HCT116 (cell line): ENCODE data around the gene MYO3B. TPM values are rescaled to one million over a fixed set of nuclear protein-coding genes. Genes with fewer than 3 reads are reported as not detected.

Experiments
- ATAC-seq: fragments of 200-7000 bp; cut with Tn5 transposase; 2 replicates; pipeline ENCODE4 v1.9.1; 2020; ENCODE audit warnings: mild to moderate bottlenecking, moderate library complexity
- BruUV-seq: library from RNA; stranded (reverse); fragments of 400-500 nt; replicated peaks from 2 replicates; lab custom pipeline; 2021; lab: Mats Ljungman, UMichigan
- CTCF ChIA-PET: fragments of 300-600 bp; sonication (Branson Sonifier 250); formaldehyde crosslinking; loops from one replicate; lab custom pipeline; 2021; ENCODE audit warnings: antibody characterized with exemption; lab: Charles Lee
- POLR2A ChIA-PET: fragments of 300-600, 350-600 bp; sonication (Branson Sonifier 250); formaldehyde crosslinking; loops from one replicate; lab custom pipeline; 2021; ENCODE audit warnings: antibody characterized with exemption; lab: Charles Lee
- RAD21 ChIA-PET, 2 experiments: fragments of 300-600 bp; sonication (Branson Sonifier 250); formaldehyde crosslinking; loops; one replicate each; lab custom pipeline; 2023; ENCODE audit warnings: low total read pairs in 2 of 2; ENCODE audit not compliant: uncharacterized antibody in 2 of 2, unreplicated experiment in 2 of 2, low non-redundant PET in 1 of 2; lab: Charles Lee
- DNase-seq: peaks from one replicate; pipeline ENCODE4 v3.0.0-alpha.2; 2010; ENCODE audit warnings: low read depth, low spot score
- H2AFZ ChIP-seq: fragments of 200-600 bp; shearing (Covaris generic), sonication (generic); 2 replicates; pipeline ENCODE4 v1.6.1; 2017; ENCODE audit warnings: low read depth, mixed run types, mixed read lengths, antibody characterized with exemption, low read length; ENCODE audit not compliant: poor library complexity, severe bottlenecking
- H3K27ac ChIP-seq: 2 replicates; pipeline ENCODE4 v1.5.1; 2012; ENCODE audit warnings: low read depth, low read length
- H3K27me3 ChIP-seq: fragments of 200-600 bp; sonication (generic); 2 replicates; pipeline ENCODE4 v1.6.1; 2016; ENCODE audit warnings: mixed run types, low read length, mixed read lengths; ENCODE audit not compliant: insufficient read depth
- H3K36me3 ChIP-seq, 2 experiments: fragments of 200-500 bp in 1 of 2; fragments of 200-600 bp in 1 of 2; sonication (Bioruptor generic) in 1 of 2; sonication (generic) in 1 of 2; 2 replicates each; pipeline versions ENCODE4 v1.5.1 to v1.6.1; 2014 to 2016; ENCODE audit warnings: low read length in 2 of 2, inconsistent platforms in 1 of 2, mixed read lengths in 1 of 2, mixed run types in 1 of 2; ENCODE audit not compliant: insufficient read depth in 2 of 2, control insufficient read depth in 1 of 2
- H3K4me1 ChIP-seq, 2 experiments: fragments of 200-600 bp in 1 of 2; sonication (generic) in 1 of 2; 2 replicates each; pipeline versions ENCODE4 v1.5.1 to v1.6.1; 2012 to 2017; ENCODE audit warnings: low read length in 2 of 2, inconsistent platforms in 1 of 2, mild to moderate bottlenecking in 1 of 2, mixed read lengths in 1 of 2, mixed run types in 1 of 2, moderate library complexity in 1 of 2; ENCODE audit not compliant: insufficient read depth in 2 of 2, control insufficient read depth in 1 of 2
- H3K4me2 ChIP-seq: fragments of 200-600 bp; sonication (generic); 2 replicates; pipeline ENCODE4 v1.6.1; 2017; ENCODE audit warnings: mixed run types, low read length, mixed read lengths
- H3K4me3 ChIP-seq, 2 experiments: fragments of 200-600 bp in 1 of 2; sonication (generic) in 1 of 2; replicated peaks in 1 of 2; 2 replicates each; pipeline ENCODE4 v1.5.1; 2011 to 2016; ENCODE audit warnings: low read length in 2 of 2, control low read depth in 1 of 2, low read depth in 1 of 2, mild to moderate bottlenecking in 1 of 2, mixed read lengths in 1 of 2, mixed run types in 1 of 2
- H3K79me2 ChIP-seq: fragments of 200-600 bp; sonication (generic); 2 replicates; pipeline ENCODE4 v1.6.1; 2017; ENCODE audit warnings: mild to moderate bottlenecking, mixed run types, low read length, moderate library complexity, mixed read lengths; ENCODE audit not compliant: insufficient read depth
- H3K9ac ChIP-seq: fragments of 200-600 bp; sonication (generic); 2 replicates; pipeline ENCODE4 v1.6.1; 2016; ENCODE audit warnings: low read length, mixed read lengths
- H3K9me2 ChIP-seq: fragments of 200-600 bp; sonication (generic), shearing (Covaris generic); 2 replicates; pipeline ENCODE4 v1.6.1; 2017; ENCODE audit warnings: mixed run types, mild to moderate bottlenecking, moderate library complexity; ENCODE audit not compliant: insufficient read depth
- H3K9me3 ChIP-seq, 2 experiments: fragments of 200-500 bp in 1 of 2; fragments of 200-600 bp in 1 of 2; sonication (Bioruptor generic) in 1 of 2; sonication (generic) in 1 of 2; 2 replicates each; pipeline ENCODE4 v1.6.1; 2014 to 2017; ENCODE audit warnings: low read length in 2 of 2, mixed read lengths in 2 of 2, inconsistent platforms in 1 of 2, low read depth in 1 of 2, mild to moderate bottlenecking in 1 of 2, mixed run types in 1 of 2, moderate library complexity in 1 of 2; ENCODE audit not compliant: control insufficient read depth in 1 of 2, insufficient read depth in 1 of 2
- H4K20me1 ChIP-seq: fragments of 200-600 bp; sonication (generic), shearing (Covaris generic); 2 replicates; pipeline ENCODE4 v1.6.1; 2017; ENCODE audit warnings: mixed run types, mild to moderate bottlenecking, moderate library complexity; ENCODE audit not compliant: insufficient read depth
- CBX3 ChIP-seq: IDR thresholded peaks from 2 replicates; pipeline ENCODE4 v1.6.1; 2012; ENCODE audit warnings: low read depth
- CEBPB ChIP-seq: IDR thresholded peaks from 2 replicates; pipeline ENCODE4 v1.6.1; 2012; ENCODE audit warnings: low read depth
- ELF1 ChIP-seq: IDR thresholded peaks from 2 replicates; pipeline ENCODE4 v1.6.1; 2012; ENCODE audit warnings: low read depth, borderline replicate concordance
- JUND ChIP-seq: IDR thresholded peaks from 2 replicates; pipeline ENCODE4 v1.6.1; 2012
- POLR2A ChIP-seq: IDR thresholded peaks from 2 replicates; pipeline ENCODE4 v1.7.0; 2011; ENCODE audit warnings: borderline replicate concordance; ENCODE audit not compliant: insufficient read depth, insufficient read length; ENCODE audit errors: extremely low read depth
- POLR2AphosphoS5 ChIP-seq: IDR thresholded peaks from 2 replicates; pipeline ENCODE4 v1.6.1; 2011; ENCODE audit warnings: mild to moderate bottlenecking, low read depth, low read length, moderate library complexity
- SP1 ChIP-seq: IDR thresholded peaks from 2 replicates; pipeline ENCODE4 v1.6.1; 2012; ENCODE audit warnings: low read depth
- SRF ChIP-seq: IDR thresholded peaks from 2 replicates; pipeline ENCODE4 v1.6.1; 2012; ENCODE audit warnings: low read depth
- intact Hi-C: fragments of 100-400 bp; cut with micrococcal nuclease; formaldehyde crosslinking; loops from 2 replicates; pipeline ENCODE4 v1.10.0; 2022
- total RNA-seq: library from RNA; stranded (reverse); gene quantifications from one replicate; pipeline ENCODE4 v1.2.1, GENCODE V29; 2021; ENCODE audit not compliant: unreplicated experiment
- TF ChIP-seq, protein P1 (sequence below): IDR thresholded peaks from 2 replicates; pipeline ENCODE4 v1.6.1; 2011; ENCODE audit warnings: mild to moderate bottlenecking, low read length, moderate library complexity; ENCODE audit not compliant: insufficient replicate concordance; ENCODE audit errors: extremely low read depth
- TF ChIP-seq, protein P2 (sequence below): IDR thresholded peaks from 2 replicates; pipeline ENCODE4 v1.6.1; 2012

The MYO3B gene
- total RNA-seq, 1 experiment from 2014 or later = not detected

DNA sequence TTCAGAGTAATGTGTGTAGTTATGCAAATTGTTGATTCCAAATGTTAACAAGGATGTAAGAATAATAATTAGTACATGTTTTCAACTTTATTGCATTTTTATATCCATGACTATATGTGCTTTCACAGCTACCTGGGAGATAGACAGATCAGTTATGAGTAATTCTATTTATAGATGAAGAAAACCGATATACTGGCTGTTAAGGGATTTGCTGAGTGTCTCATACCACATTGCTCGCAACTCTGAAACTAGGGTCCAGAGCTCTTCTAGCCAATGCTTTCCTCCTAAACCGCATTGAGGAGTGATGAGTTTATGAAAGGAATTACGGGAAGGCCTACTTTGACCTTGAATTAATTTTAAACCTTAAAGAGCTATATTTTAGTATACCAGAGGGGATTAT lies 202.3 kb downstream of the MYO3B start (continued):
- TF ChIP-seq, protein P1, sequence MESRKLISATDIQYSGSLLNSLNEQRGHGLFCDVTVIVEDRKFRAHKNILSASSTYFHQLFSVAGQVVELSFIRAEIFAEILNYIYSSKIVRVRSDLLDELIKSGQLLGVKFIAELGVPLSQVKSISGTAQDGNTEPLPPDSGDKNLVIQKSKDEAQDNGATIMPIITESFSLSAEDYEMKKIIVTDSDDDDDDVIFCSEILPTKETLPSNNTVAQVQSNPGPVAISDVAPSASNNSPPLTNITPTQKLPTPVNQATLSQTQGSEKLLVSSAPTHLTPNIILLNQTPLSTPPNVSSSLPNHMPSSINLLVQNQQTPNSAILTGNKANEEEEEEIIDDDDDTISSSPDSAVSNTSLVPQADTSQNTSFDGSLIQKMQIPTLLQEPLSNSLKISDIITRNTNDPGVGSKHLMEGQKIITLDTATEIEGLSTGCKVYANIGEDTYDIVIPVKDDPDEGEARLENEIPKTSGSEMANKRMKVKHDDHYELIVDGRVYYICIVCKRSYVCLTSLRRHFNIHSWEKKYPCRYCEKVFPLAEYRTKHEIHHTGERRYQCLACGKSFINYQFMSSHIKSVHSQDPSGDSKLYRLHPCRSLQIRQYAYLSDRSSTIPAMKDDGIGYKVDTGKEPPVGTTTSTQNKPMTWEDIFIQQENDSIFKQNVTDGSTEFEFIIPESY = no peak
- no peak for TF ChIP-seq SRF

DNA sequence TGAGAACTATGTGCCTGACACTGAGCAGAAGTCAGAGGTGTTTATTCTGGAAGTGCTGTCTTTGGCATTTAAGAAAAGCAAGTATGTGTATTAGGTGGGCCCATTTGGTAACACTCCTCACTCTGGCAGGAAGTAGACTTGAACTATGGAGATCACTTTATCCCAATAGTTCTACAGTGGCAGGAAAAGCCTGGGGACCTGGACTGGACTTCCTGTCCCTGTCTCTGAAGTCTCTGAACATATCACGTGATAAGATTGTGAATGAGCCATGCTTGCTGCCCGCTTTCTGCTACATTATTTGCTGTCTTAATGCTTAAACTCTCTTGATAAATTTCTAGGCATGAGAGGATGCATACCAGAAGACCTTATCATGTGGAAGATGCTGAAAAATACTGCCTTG lies 203.7 kb downstream of the MYO3B start:
- H2AFZ ChIP-seq = no peak overlapping the region
- RAD21 ChIA-PET = no interaction called here
- H3K79me2 ChIP-seq = no peaks in the 10 kb centered on the region
- no peaks in the 10 kb centered on the region for H3K9me3 ChIP-seq
- intact Hi-C loops = loop anchor here (10.0 kb wide), 1 partner anchor 937 kb away; no protein-coding TSS in a partner anchor
- no TSS peak for BruUV-seq
- no peak for TF ChIP-seq JUND
- no peak for TF ChIP-seq SP1
- TF ChIP-seq ELF1 = no peak
- no peak for TF ChIP-seq CBX3
- no peak for TF ChIP-seq CEBPB
- TF ChIP-seq POLR2AphosphoS5 = no peak
- TF ChIP-seq, protein P2, sequence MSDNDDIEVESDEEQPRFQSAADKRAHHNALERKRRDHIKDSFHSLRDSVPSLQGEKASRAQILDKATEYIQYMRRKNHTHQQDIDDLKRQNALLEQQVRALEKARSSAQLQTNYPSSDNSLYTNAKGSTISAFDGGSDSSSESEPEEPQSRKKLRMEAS = no peak
- no peak for TF ChIP-seq POLR2A
- DNase-seq (no peak), ATAC-seq (no peak)
- H3K4me2 ChIP-seq = no peak overlapping the region
- H3K4me1 ChIP-seq = no peaks in the 10 kb centered on the region
- H3K36me3 ChIP-seq = no peaks in the 10 kb centered on the region
- H3K9me2 ChIP-seq = no peaks in the 10 kb centered on the region
- H3K27me3 ChIP-seq = no peaks in the 10 kb centered on the region
- CTCF ChIA-PET = interaction anchor here (1.0 to 1.2 kb wide), 5 partner anchors 12 to 434 kb away, joined by 4 to 5 read pairs (median 4); no protein-coding TSS in a partner anchor
- POLR2A ChIA-PET = no interaction called here
- no peak overlapping the region for H3K9ac ChIP-seq
- H3K4me3 ChIP-seq = no peak overlapping the region
- H3K27ac ChIP-seq = no peak overlapping the region
- H4K20me1 ChIP-seq = no peaks in the 10 kb centered on the region
